GM18508 (cell line): Measurements from ENCODE around the gene SELENOF.
"Not testable (repeated sequence)": the region's sequence is repeated elsewhere in the genome, so short reads cannot be mapped to it uniquely, and the experiment has no call there.

ENCODE experiments used
- ATAC-seq: cut with Tn5 transposase; IDR thresholded peaks from one replicate; pipeline ENCODE4 v1.9.1; 2021; ENCODE audit warnings: moderate number of reproducible peaks; ENCODE audit not compliant: insufficient read depth, unreplicated experiment

SELENOF gene

GRCh38 chr1:86822459-86822858, 91.5 kb downstream of the SELENOF start:
- no peak for ATAC-seq

GRCh38 chr1:86821956-86822355, 92.0 kb downstream of the SELENOF start:
- ATAC-seq = no peak

GRCh38 chr1:86819970-86820369, 94.0 kb downstream of the SELENOF start:
- not testable (repeated sequence) for ATAC-seq

- not testable (repeated sequence) for ATAC-seq
Observed at GRCh38 chr1:86817246-86817826, 96.6 kb downstream of the SELENOF start.

GRCh38 chr1:86814118-86814517, 99.8 kb downstream of the SELENOF start:
- not testable (repeated sequence) for ATAC-seq
